Prostate gland (tissue), 2 donors: Measurements from ENCODE around the gene AOPEP.

Source experiments
- CTCF ChIP-seq, 4 experiments: fragments of 200-600 bp in 2 of 4; fragments of 450-650 bp in 2 of 4; sonication (generic) in 2 of 4; IDR thresholded peaks; 1 replicate in 3 of 4; 2 replicates in 1 of 4; pipeline ENCODE4 v1.5.1; 2016 to 2019; ENCODE audit warnings: antibody characterized with exemption in 4 of 4, mild to moderate bottlenecking in 2 of 4, moderate library complexity in 2 of 4
- POLR2A ChIP-seq: fragments of 450-650 bp; IDR thresholded peaks from one replicate; pipeline ENCODE4 v1.6.1; 2016; ENCODE audit warnings: antibody characterized with exemption, mild to moderate bottlenecking
- POLR2AphosphoS5 ChIP-seq: sonication (generic); formaldehyde crosslinking; IDR thresholded peaks from one replicate; pipeline ENCODE4 v1.6.1; 2017; ENCODE audit warnings: antibody characterized with exemption

- no peak for TF ChIP-seq POLR2A
- TF ChIP-seq CTCF (IDR thresholded peaks at IDR 0.05): no peak
- TF ChIP-seq POLR2AphosphoS5: no peak
Observed at GRCh38 chr9:94909250-94909894, 182.9 kb downstream of the AOPEP start.
